HepG2 (cell line): ENCODE results near the gene TNFAIP2. TPM values are rescaled to one million over a fixed set of nuclear protein-coding genes. Genes with fewer than 3 reads are reported as not detected.

Source experiments
- ESRRA ChIP-seq: sonication (generic); formaldehyde crosslinking; IDR thresholded peaks from 2 replicates; pipeline ENCODE4 v1.5.1; 2020; ENCODE audit warnings: mild to moderate bottlenecking, low read depth, missing genetic modification reagents
- ETV5 ChIP-seq: IDR thresholded peaks from 2 replicates; pipeline ENCODE4 v1.6.1; 2018; ENCODE audit warnings: missing biosample characterization, missing genetic modification reagents, inconsistent platforms, borderline replicate concordance
- FOXA3 ChIP-seq: IDR thresholded peaks from 2 replicates; pipeline ENCODE4 v1.6.1; 2016; ENCODE audit warnings: missing genetic modification reagents, missing compliant biosample characterization
- GATA4 ChIP-seq: sonication (generic); IDR thresholded peaks from 2 replicates; pipeline ENCODE4 v1.6.1; 2016; ENCODE audit warnings: antibody characterized with exemption, low read depth, borderline replicate concordance
- HNF4G ChIP-seq, 2 experiments: sonication (generic) in 1 of 2; formaldehyde crosslinking in 1 of 2; IDR thresholded peaks; 2 replicates each; pipeline versions ENCODE4 v1.4.0 to v1.6.1; 2011 to 2020; ENCODE audit warnings: borderline replicate concordance in 2 of 2, low read depth in 2 of 2, mild to moderate bottlenecking in 2 of 2, low read length in 1 of 2, missing genetic modification reagents in 1 of 2, moderate library complexity in 1 of 2
- MED8 ChIP-seq: sonication (generic); formaldehyde crosslinking; IDR thresholded peaks from 2 replicates; pipeline ENCODE4 v1.8.1; 2023; ENCODE audit warnings: mild to moderate bottlenecking, missing genetic modification reagents; ENCODE audit not compliant: insufficient replicate concordance
- THAP11 ChIP-seq: IDR thresholded peaks from 2 replicates; pipeline ENCODE4 v1.6.1; 2016; ENCODE audit warnings: missing biosample characterization, missing genetic modification reagents
- ZNF317 ChIP-seq: sonication (generic); formaldehyde crosslinking; IDR thresholded peaks from 2 replicates; pipeline ENCODE4 v1.5.0; 2020; ENCODE audit warnings: mild to moderate bottlenecking, missing genetic modification reagents
- ZNF547 ChIP-seq: sonication (generic); formaldehyde crosslinking; IDR thresholded peaks from 2 replicates; pipeline ENCODE4 v1.5.1; 2020; ENCODE audit warnings: mild to moderate bottlenecking, missing genetic modification reagents
- ZNF670 ChIP-seq: sonication (generic); formaldehyde crosslinking; IDR thresholded peaks from 2 replicates; pipeline ENCODE4 v1.8.0; 2022; ENCODE audit warnings: mild to moderate bottlenecking, missing genetic modification reagents, borderline replicate concordance
- ZNF75D ChIP-seq: sonication (generic); formaldehyde crosslinking; IDR thresholded peaks from 2 replicates; pipeline ENCODE4 v1.8.1; 2023; ENCODE audit warnings: missing genetic modification reagents, mild to moderate bottlenecking, borderline replicate concordance
- polyA plus RNA-seq, 8 experiments: library from polyadenylated mRNA; depleted of rRNA in 3 of 8; stranded (reverse) in 7 of 8; unstranded in 1 of 8; fragments of >200 nt; fragmentation: Illumina TruSeq in 4 of 8; extraction: Trizol in 4 of 8; gene quantifications; 2 replicates each; pipeline versions ENCODE4 v1.2.1 to v1.2.3, GENCODE V29; 2011 to 2016; ENCODE audit warnings: low read depth in 4 of 8, missing spikeins in 1 of 8, mixed read lengths in 1 of 8; ENCODE audit not compliant: insufficient read depth in 1 of 8
- total RNA-seq, 5 experiments: library from RNA; depleted of rRNA; stranded (reverse); fragments of >200 nt; fragmentation: Illumina TruSeq; extraction: Trizol; gene quantifications; 2 replicates each; pipeline ENCODE4 v1.2.3, GENCODE V29; 2016; ENCODE audit warnings: low read depth in 1 of 5
- TF ChIP-seq, protein P1 (sequence below): IDR thresholded peaks from 2 replicates; pipeline ENCODE4 v1.6.1; 2012; ENCODE audit warnings: inconsistent platforms
- TF ChIP-seq, protein P2 (sequence below), 2 experiments: sonication (generic) in 1 of 2; formaldehyde crosslinking in 1 of 2; IDR thresholded peaks; 2 replicates each; pipeline versions ENCODE4 v1.6.1 to v1.9.0; 2014 to 2022; ENCODE audit warnings: antibody characterized with exemption in 1 of 2, borderline replicate concordance in 1 of 2, inconsistent platforms in 1 of 2, low read depth in 1 of 2, missing genetic modification reagents in 1 of 2
- TF ChIP-seq, protein P3 (sequence below): sonication (generic); formaldehyde crosslinking; IDR thresholded peaks from 2 replicates; pipeline ENCODE4 v1.4.0; 2020; ENCODE audit warnings: missing genetic modification reagents
- TF ChIP-seq, protein P4 (sequence below): sonication (generic); formaldehyde crosslinking; IDR thresholded peaks from 2 replicates; pipeline ENCODE4 v1.5.1; 2020; ENCODE audit warnings: mild to moderate bottlenecking, missing genetic modification reagents, moderate library complexity

Gene TNFAIP2
- total and polyA plus RNA-seq, 2 of the 13 experiments (the other 11 are each of a cell fraction or from before 2014, with no cell fraction given): 0.46 to 1.5 TPM

DNA sequence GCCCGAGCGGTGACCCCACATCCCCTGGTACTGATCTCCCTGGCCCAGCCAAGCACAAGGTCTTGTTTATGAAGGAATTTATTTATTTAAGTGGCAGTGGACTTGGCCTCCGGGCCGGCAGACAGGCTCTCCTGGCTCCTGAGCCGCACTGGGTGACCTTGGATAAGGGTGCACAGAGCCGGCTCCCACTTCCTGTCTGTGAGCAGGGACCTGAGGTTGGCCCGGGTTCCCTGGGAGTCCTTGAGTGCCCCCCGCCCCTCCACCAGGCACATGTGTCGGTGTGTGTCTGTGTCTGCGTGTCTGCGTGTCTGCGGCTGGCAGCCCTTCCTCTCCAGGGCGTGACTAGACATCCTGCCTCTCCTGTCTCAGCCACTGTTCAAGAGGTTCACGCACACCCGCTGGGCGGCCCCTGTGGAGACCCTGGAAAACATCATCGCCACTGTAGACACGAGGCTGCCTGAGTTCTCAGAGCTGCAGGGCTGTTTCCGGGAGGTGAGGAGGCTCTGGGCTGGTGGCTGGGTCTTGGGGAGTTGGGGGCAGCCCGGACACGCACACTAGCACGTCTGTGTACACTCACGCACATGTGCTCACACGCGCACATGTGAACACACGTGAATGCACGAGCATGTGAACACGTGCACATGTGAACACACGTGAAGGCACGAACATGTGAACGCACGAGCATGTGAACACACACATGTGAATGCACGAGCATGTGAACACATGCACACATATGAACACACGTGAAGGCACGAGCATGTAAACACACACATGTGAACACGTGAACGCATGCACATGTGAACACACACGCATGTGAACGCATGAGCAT, 9.3 kb downstream of the TNFAIP2 start (continued):
- peak; percentile 35; the same call in 1 of the 2 replicates for TF ChIP-seq THAP11
- TF ChIP-seq ZNF317: no peak
- TF ChIP-seq, protein P1, sequence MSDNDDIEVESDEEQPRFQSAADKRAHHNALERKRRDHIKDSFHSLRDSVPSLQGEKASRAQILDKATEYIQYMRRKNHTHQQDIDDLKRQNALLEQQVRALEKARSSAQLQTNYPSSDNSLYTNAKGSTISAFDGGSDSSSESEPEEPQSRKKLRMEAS: no peak
- TF ChIP-seq ZNF547 (CRISPR knock-in tag): no peak
- no peak for TF ChIP-seq GATA4
- no peak for TF ChIP-seq ZNF75D
- TF ChIP-seq ESRRA: peak; percentile 47; the same call in 1 of the 2 replicates
- peak; percentile 74 for TF ChIP-seq ETV5
- TF ChIP-seq, protein P2, sequence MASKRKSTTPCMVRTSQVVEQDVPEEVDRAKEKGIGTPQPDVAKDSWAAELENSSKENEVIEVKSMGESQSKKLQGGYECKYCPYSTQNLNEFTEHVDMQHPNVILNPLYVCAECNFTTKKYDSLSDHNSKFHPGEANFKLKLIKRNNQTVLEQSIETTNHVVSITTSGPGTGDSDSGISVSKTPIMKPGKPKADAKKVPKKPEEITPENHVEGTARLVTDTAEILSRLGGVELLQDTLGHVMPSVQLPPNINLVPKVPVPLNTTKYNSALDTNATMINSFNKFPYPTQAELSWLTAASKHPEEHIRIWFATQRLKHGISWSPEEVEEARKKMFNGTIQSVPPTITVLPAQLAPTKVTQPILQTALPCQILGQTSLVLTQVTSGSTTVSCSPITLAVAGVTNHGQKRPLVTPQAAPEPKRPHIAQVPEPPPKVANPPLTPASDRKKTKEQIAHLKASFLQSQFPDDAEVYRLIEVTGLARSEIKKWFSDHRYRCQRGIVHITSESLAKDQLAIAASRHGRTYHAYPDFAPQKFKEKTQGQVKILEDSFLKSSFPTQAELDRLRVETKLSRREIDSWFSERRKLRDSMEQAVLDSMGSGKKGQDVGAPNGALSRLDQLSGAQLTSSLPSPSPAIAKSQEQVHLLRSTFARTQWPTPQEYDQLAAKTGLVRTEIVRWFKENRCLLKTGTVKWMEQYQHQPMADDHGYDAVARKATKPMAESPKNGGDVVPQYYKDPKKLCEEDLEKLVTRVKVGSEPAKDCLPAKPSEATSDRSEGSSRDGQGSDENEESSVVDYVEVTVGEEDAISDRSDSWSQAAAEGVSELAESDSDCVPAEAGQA (IDR thresholded peaks at IDR 0.05; ENCODE audit: low read depth): no peak
- TF ChIP-seq, protein P2 (CRISPR knock-in tag; IDR thresholded peaks at IDR 0.05; ENCODE audit: borderline replicate concordance): no peak
- TF ChIP-seq HNF4G (IDR thresholded peaks at IDR 0.05; ENCODE audit: borderline replicate concordance, low read depth, low read length): no peak
- TF ChIP-seq HNF4G (CRISPR knock-in tag; IDR thresholded peaks at IDR 0.05; ENCODE audit: borderline replicate concordance, low read depth): no peak
- peak; percentile 53 for TF ChIP-seq FOXA3 (CRISPR knock-in tag)
- TF ChIP-seq, protein P3, sequence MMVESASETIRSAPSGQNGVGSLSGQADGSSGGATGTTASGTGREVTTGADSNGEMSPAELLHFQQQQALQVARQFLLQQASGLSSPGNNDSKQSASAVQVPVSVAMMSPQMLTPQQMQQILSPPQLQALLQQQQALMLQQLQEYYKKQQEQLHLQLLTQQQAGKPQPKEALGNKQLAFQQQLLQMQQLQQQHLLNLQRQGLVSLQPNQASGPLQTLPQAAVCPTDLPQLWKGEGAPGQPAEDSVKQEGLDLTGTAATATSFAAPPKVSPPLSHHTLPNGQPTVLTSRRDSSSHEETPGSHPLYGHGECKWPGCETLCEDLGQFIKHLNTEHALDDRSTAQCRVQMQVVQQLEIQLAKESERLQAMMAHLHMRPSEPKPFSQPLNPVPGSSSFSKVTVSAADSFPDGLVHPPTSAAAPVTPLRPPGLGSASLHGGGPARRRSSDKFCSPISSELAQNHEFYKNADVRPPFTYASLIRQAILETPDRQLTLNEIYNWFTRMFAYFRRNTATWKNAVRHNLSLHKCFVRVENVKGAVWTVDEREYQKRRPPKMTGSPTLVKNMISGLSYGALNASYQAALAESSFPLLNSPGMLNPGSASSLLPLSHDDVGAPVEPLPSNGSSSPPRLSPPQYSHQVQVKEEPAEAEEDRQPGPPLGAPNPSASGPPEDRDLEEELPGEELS (CRISPR knock-in tag): peak; percentile 66
- TF ChIP-seq, protein P4, sequence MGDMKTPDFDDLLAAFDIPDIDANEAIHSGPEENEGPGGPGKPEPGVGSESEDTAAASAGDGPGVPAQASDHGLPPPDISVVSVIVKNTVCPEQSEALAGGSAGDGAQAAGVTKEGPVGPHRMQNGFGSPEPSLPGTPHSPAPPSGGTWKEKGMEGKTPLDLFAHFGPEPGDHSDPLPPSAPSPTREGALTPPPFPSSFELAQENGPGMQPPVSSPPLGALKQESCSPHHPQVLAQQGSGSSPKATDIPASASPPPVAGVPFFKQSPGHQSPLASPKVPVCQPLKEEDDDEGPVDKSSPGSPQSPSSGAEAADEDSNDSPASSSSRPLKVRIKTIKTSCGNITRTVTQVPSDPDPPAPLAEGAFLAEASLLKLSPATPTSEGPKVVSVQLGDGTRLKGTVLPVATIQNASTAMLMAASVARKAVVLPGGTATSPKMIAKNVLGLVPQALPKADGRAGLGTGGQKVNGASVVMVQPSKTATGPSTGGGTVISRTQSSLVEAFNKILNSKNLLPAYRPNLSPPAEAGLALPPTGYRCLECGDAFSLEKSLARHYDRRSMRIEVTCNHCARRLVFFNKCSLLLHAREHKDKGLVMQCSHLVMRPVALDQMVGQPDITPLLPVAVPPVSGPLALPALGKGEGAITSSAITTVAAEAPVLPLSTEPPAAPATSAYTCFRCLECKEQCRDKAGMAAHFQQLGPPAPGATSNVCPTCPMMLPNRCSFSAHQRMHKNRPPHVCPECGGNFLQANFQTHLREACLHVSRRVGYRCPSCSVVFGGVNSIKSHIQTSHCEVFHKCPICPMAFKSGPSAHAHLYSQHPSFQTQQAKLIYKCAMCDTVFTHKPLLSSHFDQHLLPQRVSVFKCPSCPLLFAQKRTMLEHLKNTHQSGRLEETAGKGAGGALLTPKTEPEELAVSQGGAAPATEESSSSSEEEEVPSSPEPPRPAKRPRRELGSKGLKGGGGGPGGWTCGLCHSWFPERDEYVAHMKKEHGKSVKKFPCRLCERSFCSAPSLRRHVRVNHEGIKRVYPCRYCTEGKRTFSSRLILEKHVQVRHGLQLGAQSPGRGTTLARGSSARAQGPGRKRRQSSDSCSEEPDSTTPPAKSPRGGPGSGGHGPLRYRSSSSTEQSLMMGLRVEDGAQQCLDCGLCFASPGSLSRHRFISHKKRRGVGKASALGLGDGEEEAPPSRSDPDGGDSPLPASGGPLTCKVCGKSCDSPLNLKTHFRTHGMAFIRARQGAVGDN (CRISPR knock-in tag): peak; percentile 51; the same call in 1 of the 2 replicates
- TF ChIP-seq MED8 (CRISPR knock-in tag): no peak
- TF ChIP-seq ZNF670 (CRISPR knock-in tag): no peak
